Measurements from ENCODE around the gene MYDGF.

MYDGF gene

GRCh38 chr19:4675346-4675745 lies 5.2 kb upstream of the MYDGF start:
- H3K27ac ChIP-seq, result no peak overlapping the region
- TF ChIP-seq EZH2 (IDR thresholded peaks at IDR 0.05), result no peak
- no peak for TF ChIP-seq FOXP2 (optimal IDR thresholded peaks at IDR 0.05; ENCODE audit: control extremely low read depth, extremely low read length, insufficient read depth)
- TF ChIP-seq POLR2AphosphoS5 (IDR thresholded peaks at IDR 0.05; ENCODE audit: borderline replicate concordance, low read depth, low read length), result no peak
- H3K9ac ChIP-seq (ENCODE audit: insufficient read length), result no peak overlapping the region
- no peaks in the 10 kb centered on the region for H3K36me3 ChIP-seq (ENCODE audit: insufficient read depth, low read length)
- no peaks in the 10 kb centered on the region for H3K9me3 ChIP-seq (ENCODE audit: low read depth, low read length)
- H3K4me3 ChIP-seq, result no peak overlapping the region
- DNase-seq (ENCODE audit: low read depth, low spot score), result no peak

GRCh38 chr19:4673726-4674125 lies 3.6 kb upstream of the MYDGF start:
- Histone ChIP-seq H3K36me3 (ENCODE audit: insufficient read depth, low read length) (peaks cover 3% of the 10 kb centered on the region; the same call in 1 of the 2 replicates), H3K4me3 (no peak overlapping the region), H3K9me3 (ENCODE audit: low read depth, low read length) (no peaks in the 10 kb centered on the region), H3K9ac (ENCODE audit: insufficient read length) (no peak overlapping the region), H3K27ac (no peak overlapping the region)
- TF ChIP-seq EZH2 (IDR thresholded peaks at IDR 0.05), result no peak
- DNase-seq (ENCODE audit: low read depth, low spot score), result no peak

GRCh38 chr19:4673216-4673615 lies 3.1 kb upstream of the MYDGF start:
- no peak for DNase-seq (ENCODE audit: low read depth, low spot score)
- Histone ChIP-seq H3K9ac (ENCODE audit: insufficient read length) (no peak overlapping the region), H3K36me3 (ENCODE audit: insufficient read depth, low read length) (peaks cover 9% of the 10 kb centered on the region), H3K4me3 (no peak overlapping the region), H3K9me3 (ENCODE audit: low read depth, low read length) (no peaks in the 10 kb centered on the region), H3K27ac (no peak overlapping the region)
- TF ChIP-seq EZH2 (IDR thresholded peaks at IDR 0.05), result no peak
- no peak for TF ChIP-seq FOXP2 (optimal IDR thresholded peaks at IDR 0.05; ENCODE audit: control extremely low read depth, extremely low read length, insufficient read depth)
- TF ChIP-seq POLR2AphosphoS5 (IDR thresholded peaks at IDR 0.05; ENCODE audit: borderline replicate concordance, low read depth, low read length), result no peak

DNA sequence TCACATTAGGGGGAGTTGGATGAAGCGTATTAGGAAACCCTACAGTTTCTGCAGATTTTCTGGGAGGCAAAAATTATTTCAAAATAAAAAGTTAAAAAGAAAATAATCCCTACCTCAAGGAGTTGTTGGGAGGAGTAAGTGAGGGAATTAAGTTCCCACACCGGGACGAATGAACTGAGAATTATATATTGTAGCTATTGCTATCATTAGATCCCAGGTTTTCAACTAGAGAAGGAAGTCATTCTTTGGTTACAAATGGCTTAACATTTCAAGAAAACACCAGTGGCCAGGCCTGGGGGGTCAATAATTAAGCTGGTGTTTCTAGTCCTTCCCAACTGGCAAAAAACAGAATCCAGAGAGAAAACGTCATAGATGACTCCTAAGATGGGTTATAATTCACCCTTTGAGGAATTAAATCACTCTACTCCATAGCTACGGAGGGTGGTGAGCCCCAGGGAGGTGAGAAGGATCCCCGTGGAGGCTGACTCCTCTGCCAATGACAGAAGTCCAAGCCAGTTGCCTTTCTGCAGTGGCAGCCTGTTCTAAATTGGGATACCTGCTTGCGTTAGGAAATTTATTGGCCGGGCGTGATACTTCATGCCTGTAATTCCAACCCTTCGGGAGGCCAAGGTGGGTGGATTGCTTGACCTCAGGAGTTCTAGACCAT lies 1.2 kb upstream of the MYDGF start:
- DNase-seq (ENCODE audit: low read depth, low spot score), result no peak
- TF ChIP-seq FOXP2 (optimal IDR thresholded peaks at IDR 0.05; ENCODE audit: control extremely low read depth, extremely low read length, insufficient read depth), result no peak
- no peak for TF ChIP-seq EZH2 (IDR thresholded peaks at IDR 0.05)
- no peak for TF ChIP-seq POLR2AphosphoS5 (IDR thresholded peaks at IDR 0.05; ENCODE audit: borderline replicate concordance, low read depth, low read length)
- Histone ChIP-seq H3K9me3 (ENCODE audit: low read depth, low read length) (no peaks in the 10 kb centered on the region), H3K36me3 (ENCODE audit: insufficient read depth, low read length) (peaks cover 17% of the 10 kb centered on the region), H3K9ac (ENCODE audit: insufficient read length) (no peak overlapping the region), H3K27ac (no peak overlapping the region), H3K4me3 (no peak overlapping the region)

DNA sequence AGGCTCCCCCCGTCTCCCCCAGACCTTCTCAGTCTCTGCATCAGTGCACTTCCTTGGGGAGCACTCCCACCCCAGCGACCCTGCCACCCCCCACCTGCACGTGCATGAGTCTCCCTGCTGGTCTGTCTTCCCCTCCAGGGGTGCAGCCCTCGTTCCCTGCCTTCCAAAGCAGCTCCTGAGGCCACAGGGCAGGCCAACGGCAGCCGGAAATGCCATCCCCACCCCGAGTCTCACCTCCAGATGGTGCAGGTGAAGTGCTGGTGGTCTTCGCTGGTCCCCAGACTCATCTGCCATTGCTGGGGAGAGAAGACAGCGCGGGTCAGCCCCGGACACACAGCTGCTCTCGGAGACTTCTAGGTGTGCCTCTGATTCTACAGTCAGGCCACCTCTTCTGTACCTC lies 5.5 kb downstream of the MYDGF start:
- Histone ChIP-seq H3K9me3 (ENCODE audit: low read depth, low read length) (no peaks in the 10 kb centered on the region), H3K27ac (no peak overlapping the region), H3K4me3 (no peak overlapping the region), H3K9ac (ENCODE audit: insufficient read length) (no peak overlapping the region), H3K36me3 (ENCODE audit: insufficient read depth, low read length) (peaks cover 27% of the 10 kb centered on the region)
- no peak for DNase-seq (ENCODE audit: low read depth, low spot score)
- TF ChIP-seq FOXP2 (optimal IDR thresholded peaks at IDR 0.05; ENCODE audit: control extremely low read depth, extremely low read length, insufficient read depth) (no peak), POLR2AphosphoS5 (IDR thresholded peaks at IDR 0.05; ENCODE audit: borderline replicate concordance, low read depth, low read length) (no peak), EZH2 (IDR thresholded peaks at IDR 0.05) (no peak)

DNA sequence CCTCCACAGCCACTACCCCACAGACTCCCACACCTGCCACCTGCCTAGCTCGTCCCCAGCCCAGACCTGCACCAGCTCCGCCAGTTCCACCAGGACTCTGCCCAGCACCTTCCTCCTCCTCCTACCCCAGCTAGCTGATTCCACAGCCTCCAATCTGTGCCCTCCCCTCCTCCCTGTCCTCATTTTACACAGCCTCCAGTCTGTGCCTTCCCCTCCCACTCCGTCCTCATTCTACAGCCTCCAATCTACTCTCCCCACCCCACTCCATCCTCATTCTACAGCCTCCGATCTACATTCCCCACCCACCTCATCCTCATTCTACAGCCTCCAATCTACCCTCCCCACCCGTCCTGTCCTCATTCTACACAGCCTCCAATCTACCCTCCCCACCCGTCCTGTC lies 7.3 kb downstream of the MYDGF start:
- Histone ChIP-seq H3K36me3 (ENCODE audit: insufficient read depth, low read length) (peaks cover 20% of the 10 kb centered on the region; the same call in 1 of the 2 replicates), H3K9me3 (ENCODE audit: low read depth, low read length) (no peaks in the 10 kb centered on the region), H3K27ac (no peak overlapping the region), H3K4me3 (no peak overlapping the region), H3K9ac (ENCODE audit: insufficient read length) (no peak overlapping the region)
- DNase-seq (ENCODE audit: low read depth, low spot score), result no peak
- TF ChIP-seq POLR2AphosphoS5 (IDR thresholded peaks at IDR 0.05; ENCODE audit: borderline replicate concordance, low read depth, low read length) (no peak), EZH2 (IDR thresholded peaks at IDR 0.05) (no peak), FOXP2 (optimal IDR thresholded peaks at IDR 0.05; ENCODE audit: control extremely low read depth, extremely low read length, insufficient read depth) (no peak)

GRCh38 chr19:4662020-4662695 lies 8.0 kb downstream of the MYDGF start:
- no peak overlapping the region for H3K9ac ChIP-seq (ENCODE audit: insufficient read length)

DNA sequence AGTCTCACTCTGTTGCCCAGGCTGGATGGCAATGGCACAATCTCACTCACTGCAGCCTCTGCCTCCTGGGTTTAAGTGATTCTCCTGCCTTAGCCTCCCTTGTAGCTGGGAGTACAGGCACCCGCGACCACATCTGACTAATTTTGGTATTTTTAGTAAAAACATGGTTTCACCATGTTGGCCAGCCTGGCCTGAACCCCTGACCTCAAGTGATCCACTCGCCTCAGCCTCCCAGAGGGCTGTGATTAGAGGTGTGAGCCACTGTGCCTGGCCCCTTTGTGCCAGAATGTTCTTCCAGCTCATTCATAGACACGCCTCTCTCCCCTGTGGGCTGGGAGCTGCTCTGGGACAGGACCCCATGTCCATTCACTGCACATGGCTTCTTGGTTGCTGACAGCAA lies 9.1 kb downstream of the MYDGF start:
- no peak overlapping the region for H3K9ac ChIP-seq (ENCODE audit: insufficient read length)
- TF ChIP-seq FOXP2 (optimal IDR thresholded peaks at IDR 0.05; ENCODE audit: control extremely low read depth, extremely low read length, insufficient read depth), result no peak
- TF ChIP-seq EZH2 (IDR thresholded peaks at IDR 0.05), result no peak
- TF ChIP-seq POLR2AphosphoS5 (IDR thresholded peaks at IDR 0.05; ENCODE audit: borderline replicate concordance, low read depth, low read length), result no peak
- DNase-seq (ENCODE audit: low read depth, low spot score), result no peak
- no peak overlapping the region for H3K27ac ChIP-seq
- no peaks in the 10 kb centered on the region for H3K9me3 ChIP-seq (ENCODE audit: low read depth, low read length)
- peaks cover 18% of the 10 kb centered on the region; the same call in 1 of the 2 replicates for H3K36me3 ChIP-seq (ENCODE audit: insufficient read depth, low read length)
- no peak overlapping the region for H3K4me3 ChIP-seq

More at GRCh38 chr19:4662020-4662695, 8.0 kb downstream of the MYDGF start:
- Histone ChIP-seq H3K9me3 (ENCODE audit: low read depth, low read length) (no peaks in the 10 kb centered on the region), H3K27ac (no peak overlapping the region), H3K36me3 (ENCODE audit: insufficient read depth, low read length) (peaks cover 23% of the 10 kb centered on the region; the same call in 1 of the 2 replicates), H3K4me3 (no peak overlapping the region)
- no peak for DNase-seq (ENCODE audit: low read depth, low spot score)
- no peak for TF ChIP-seq EZH2 (IDR thresholded peaks at IDR 0.05)
- no peak for TF ChIP-seq POLR2AphosphoS5 (IDR thresholded peaks at IDR 0.05; ENCODE audit: borderline replicate concordance, low read depth, low read length)
- no peak for TF ChIP-seq FOXP2 (optimal IDR thresholded peaks at IDR 0.05; ENCODE audit: control extremely low read depth, extremely low read length, insufficient read depth)

All from SK-N-MC (cell line).